Loucy (cell line): Measurements from ENCODE around the gene CCR7.

ENCODE experiments used
- CTCF ChIP-seq: fragments of 200-600 bp; sonication (generic); conservative IDR thresholded peaks from 2 replicates; pipeline ENCODE4 v1.5.1; 2014; ENCODE audit warnings: mild to moderate bottlenecking, antibody characterized with exemption, low read length
- EZH2phosphoT487 ChIP-seq: fragments of 200-600 bp; IDR thresholded peaks from 2 replicates; pipeline ENCODE4 v1.6.1; 2018; ENCODE audit warnings: antibody characterized with exemption, mild to moderate bottlenecking, moderate library complexity, borderline replicate concordance

GRCh38 chr17:40511136-40511535 lies 54.1 kb downstream of the CCR7 start:
- no peak for TF ChIP-seq CTCF
- TF ChIP-seq EZH2phosphoT487, result no peak
